GM12891 (cell line): Measurements from ENCODE around the gene STX7.
A peak's percentile ranks its signal among the peaks of the same experiment; 100 is the strongest.

Experiments
- DNase-seq: peaks from one replicate; pipeline ENCODE4 v3.0.0; 2011; ENCODE audit warnings: low spot score; ENCODE audit not compliant: insufficient read length
- FAIRE-seq: peaks from 2 replicates; lab custom pipeline; 2011; peaks lifted over from hg19 to GRCh38; lab: Jason Lieb, UNC
- PAX5 ChIP-seq: IDR thresholded peaks from 2 replicates; pipeline ENCODE4 v1.6.1; 2011; ENCODE audit warnings: low read length, moderate library complexity, mild to moderate bottlenecking; ENCODE audit not compliant: insufficient read depth, severe bottlenecking
- POLR2A ChIP-seq: IDR thresholded peaks from 2 replicates; pipeline ENCODE4 v1.6.1; 2011; ENCODE audit warnings: low read depth, low read length, control low read depth
- POLR2AphosphoS5 ChIP-seq: IDR thresholded peaks from 2 replicates; pipeline ENCODE4 v1.6.1; 2011; ENCODE audit warnings: low read depth, low read length, control low read depth
- POU2F2 ChIP-seq: IDR thresholded peaks from 2 replicates; pipeline ENCODE4 v1.6.1; 2011; ENCODE audit warnings: low read depth, mild to moderate bottlenecking, control low read depth, low read length, moderate library complexity
- SPI1 ChIP-seq: IDR thresholded peaks from 2 replicates; pipeline ENCODE4 v1.6.1; 2011; ENCODE audit warnings: low read depth, low read length, control low read depth
- TAF1 ChIP-seq: IDR thresholded peaks from 2 replicates; pipeline ENCODE4 v1.6.1; 2011; ENCODE audit warnings: low read depth, low read length, control low read depth

Gene STX7

DNA sequence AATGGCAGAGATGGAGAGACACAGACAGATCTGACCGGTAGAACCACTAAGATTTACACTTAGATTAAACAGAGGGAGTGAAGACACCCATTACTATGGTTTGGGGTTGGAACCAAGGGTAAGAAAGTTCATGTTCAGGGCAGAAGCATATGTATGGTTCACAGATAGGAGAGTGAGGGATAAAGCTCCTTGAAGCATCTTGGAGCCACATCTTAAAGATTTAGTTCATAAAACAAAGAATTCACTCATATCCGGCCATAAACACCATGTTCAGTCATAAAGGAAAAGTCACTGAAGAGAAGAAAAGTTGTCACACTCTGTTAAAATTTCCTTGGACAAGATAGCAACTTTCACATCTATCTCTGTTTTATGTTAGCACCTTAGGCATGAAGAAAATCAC lies 18.0 kb downstream of the STX7 start:
- no peak for TF ChIP-seq TAF1
- DNase-seq (no peak), FAIRE-seq (peak; percentile 84)

DNA sequence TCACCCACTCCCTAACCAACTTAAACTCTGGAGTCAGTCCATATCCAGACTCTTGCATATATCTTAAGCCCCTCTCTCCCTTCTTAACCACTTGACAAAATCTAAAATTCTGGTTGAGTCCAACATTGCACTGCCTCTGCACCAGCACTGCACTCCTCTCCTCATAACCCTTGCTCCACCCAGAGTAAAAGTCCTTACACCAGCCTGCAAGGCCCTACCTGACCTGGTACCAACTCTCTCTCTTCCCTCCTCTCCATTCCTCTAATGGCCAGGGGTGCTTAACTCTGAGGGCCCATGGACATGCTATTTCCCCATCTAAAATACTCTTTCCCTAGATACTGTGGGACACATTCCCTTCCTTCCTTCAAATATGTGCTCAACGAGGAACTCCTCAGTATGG lies 21.0 kb downstream of the STX7 start:
- FAIRE-seq, result no peak
- TF ChIP-seq POU2F2 (no peak), POLR2AphosphoS5 (no peak)

DNA sequence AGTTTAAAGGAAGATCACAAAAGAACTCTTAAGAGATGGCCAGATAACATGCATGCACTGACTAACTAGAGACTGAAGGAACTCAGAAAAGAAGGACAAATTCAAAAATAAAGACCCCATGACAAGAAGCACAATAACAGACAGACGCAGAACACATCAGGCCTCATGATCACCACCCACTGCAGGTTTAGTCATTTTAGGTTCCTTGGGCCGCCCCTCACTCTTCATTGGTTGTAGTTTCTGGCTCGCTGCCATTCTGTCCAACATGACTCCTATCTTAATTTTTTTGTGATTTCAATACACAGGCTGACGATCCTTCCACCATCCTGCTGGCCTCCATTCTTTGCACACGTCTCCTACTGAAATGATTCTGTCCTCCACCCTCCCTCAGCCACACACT lies 21.6 kb downstream of the STX7 start:
- DNase-seq, result no peak
- TF ChIP-seq PAX5, result no peak
- TF ChIP-seq POU2F2, result no peak
- no peak for TF ChIP-seq POLR2AphosphoS5
- TF ChIP-seq POLR2A, result no peak
- no peak for TF ChIP-seq TAF1
- peak; percentile 9 for FAIRE-seq

More for the DNA sequence above, 21.0 kb downstream of the STX7 start:
- no peak for DNase-seq

DNA sequence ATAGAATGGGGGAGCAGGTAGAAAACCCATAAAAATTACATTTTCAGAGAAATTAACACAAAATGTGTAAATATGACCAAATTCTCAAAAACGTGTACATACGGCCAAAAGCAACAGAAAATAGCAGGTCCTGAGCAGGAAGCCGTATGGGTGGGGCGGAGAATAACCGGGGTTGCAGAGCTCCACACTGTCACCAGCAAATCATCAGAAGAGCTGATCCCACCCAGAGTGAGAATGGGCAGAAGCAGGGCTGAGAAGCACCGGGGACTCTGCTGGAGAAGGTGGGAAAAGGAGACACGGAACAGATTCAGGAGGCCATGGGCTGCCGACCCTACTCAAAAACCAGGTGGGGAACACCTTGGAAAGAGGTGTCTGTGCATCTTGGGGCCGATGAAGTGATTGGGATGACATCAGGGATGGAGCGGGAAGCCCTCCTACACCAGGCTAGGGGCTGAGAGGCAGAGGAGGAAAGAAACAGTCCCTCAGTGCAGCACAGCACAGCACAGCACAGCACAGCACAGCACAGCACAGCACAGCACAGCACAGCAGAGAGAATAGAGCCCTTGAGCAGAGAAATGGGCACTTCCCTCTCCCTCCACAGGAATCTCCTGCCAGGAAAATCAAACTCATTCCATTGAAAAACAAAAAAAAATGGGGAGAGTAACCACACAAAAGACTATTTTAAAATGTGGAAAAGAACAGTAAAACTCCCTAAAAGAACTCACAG lies 22.3 kb downstream of the STX7 start:
- DNase-seq (no peak), FAIRE-seq (peak; percentile 69)
- no peak for TF ChIP-seq POLR2A
- no peak for TF ChIP-seq SPI1
- no peak for TF ChIP-seq PAX5
- no peak for TF ChIP-seq POU2F2
- no peak for TF ChIP-seq POLR2AphosphoS5
- no peak; the same call in 1 of the 2 replicates for TF ChIP-seq TAF1

DNA sequence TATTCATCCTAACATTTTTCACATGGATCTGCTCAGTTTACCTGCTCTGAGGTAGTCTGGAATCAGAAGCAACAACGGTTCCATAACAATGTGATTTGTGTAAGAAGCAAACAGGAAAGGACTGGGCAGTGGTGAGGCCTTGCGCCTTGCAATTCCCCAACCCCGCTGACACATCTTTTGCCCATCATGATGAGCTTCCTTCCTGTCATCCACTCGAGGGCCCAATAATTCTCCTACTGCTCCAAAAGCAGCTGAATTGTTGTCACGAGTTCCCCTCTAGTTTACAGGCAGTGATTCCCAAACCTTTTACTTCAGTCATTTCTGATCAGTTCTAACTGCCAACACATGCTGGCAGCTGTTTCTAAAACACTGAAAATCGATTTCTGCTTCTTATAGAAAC lies 22.9 kb downstream of the STX7 start:
- FAIRE-seq, result no peak

DNA sequence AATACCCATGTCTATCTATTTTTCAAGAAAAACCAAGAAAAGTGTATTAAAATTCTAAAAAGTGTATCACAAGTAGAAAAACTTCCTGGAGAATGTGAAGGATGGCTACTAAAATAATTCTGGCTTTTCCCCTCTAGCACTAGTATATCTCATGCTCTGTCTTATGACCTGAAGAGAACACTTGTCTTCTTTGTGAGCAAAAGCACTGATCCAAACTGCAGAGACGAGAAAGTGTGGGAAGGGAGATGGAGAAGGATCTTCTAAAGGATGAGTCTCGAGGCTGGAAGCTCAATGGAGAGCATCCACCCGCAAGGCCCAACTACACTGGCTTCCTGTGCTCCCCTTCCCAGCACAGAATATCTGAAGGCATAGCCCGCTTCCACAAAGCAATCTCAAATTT lies 23.5 kb downstream of the STX7 start:
- FAIRE-seq, result no peak
- no peak for TF ChIP-seq POLR2A
- TF ChIP-seq PAX5, result no peak
- TF ChIP-seq POU2F2, result no peak
- TF ChIP-seq TAF1, result no peak
- no peak for TF ChIP-seq SPI1
- TF ChIP-seq POLR2AphosphoS5, result no peak
- DNase-seq, result no peak

More for the DNA sequence above, 22.9 kb downstream of the STX7 start:
- no peak for DNase-seq
- TF ChIP-seq TAF1 (no peak), POU2F2 (no peak), SPI1 (no peak), PAX5 (no peak), POLR2A (no peak), POLR2AphosphoS5 (no peak)

DNA sequence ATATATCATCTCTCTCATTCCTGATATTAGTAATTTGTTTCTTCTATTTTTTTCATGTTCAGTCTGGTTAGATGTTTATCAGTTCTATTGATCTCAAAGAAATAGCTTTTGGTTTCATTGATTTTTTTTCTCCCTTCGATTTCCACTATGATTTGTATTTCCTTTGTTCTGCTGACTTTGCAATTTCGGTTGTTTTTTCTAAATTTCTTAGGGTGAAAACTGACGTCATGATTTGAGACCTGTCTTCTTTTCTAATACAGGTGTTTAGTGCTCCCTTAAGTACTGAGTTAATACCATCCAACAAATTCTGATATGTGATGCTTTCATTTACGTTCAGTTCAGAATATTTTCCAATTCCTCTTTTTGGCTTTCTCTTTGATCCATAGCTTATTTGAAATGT lies 25.2 kb downstream of the STX7 start:
- DNase-seq, result no peak
- FAIRE-seq, result no peak
- TF ChIP-seq PAX5 (no peak), POLR2A (no peak), POU2F2 (no peak), SPI1 (no peak)

DNA sequence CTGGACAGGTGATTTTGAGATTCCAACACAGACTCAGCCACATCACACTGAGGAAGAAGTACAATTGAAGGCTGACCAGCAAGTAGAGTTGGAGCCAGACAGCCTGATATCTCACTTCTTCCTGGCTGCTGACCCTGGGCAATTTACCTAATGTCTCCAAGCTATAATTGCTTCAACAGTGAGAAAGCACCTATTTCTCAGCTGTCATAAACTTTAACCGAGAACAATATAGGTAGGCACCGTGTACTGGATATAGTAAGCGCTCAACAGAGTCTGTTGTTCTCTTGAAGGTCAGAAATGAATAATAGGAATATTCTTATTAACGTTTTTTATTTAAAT lies 28.3 kb downstream of the STX7 start:
- TF ChIP-seq POLR2A, result no peak
- TF ChIP-seq POLR2AphosphoS5, result no peak
- TF ChIP-seq PAX5, result no peak
- TF ChIP-seq POU2F2, result no peak
- TF ChIP-seq TAF1, result no peak
- no peak for TF ChIP-seq SPI1
- DNase-seq (no peak), FAIRE-seq (no peak)

DNA sequence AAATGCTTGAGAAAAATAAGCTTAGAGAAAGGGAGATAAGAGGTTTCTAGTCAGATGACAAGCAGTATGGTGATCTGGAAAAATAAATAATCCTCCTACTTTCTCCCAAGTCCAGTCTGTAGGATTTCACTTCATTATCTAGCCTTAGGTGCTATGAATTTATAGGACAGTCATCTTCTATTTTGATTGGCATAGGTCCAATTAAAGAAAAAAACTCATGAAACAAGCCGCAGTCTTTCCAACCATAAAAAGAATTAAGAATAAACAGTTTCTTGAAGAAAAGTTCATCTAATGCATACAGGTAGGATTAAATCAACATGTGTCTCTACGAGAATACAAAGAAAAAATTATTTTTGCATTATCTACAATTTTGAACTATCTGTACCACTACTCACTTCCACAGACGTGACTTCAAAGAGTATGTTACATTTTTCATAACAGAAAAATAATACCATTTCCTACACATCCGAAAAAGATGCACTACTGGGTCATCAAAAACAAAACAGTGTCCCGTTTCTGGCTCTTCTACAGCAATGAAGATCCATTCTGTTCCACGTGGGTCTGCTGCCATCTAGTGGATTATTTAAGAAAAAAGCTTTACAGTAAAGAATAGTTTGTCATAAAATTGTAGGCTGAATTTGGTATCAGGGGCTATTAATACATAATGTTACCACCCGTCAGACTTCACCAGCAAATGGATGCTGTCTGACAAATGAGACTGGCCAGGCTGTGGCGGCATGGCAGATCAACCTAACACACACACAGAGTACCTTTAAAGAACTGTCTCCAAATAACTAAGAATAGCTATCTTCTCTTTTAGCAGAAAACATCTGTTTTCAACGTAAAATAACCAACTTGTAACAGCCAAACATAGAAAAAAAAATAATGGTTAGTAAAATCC lies 28.9 kb downstream of the STX7 start:
- DNase-seq, result no peak
- TF ChIP-seq PAX5, result no peak
- no peak for TF ChIP-seq SPI1
- no peak for TF ChIP-seq TAF1
- no peak for TF ChIP-seq POLR2A
- no peak for TF ChIP-seq POU2F2
- FAIRE-seq, result peak; percentile 86

DNA sequence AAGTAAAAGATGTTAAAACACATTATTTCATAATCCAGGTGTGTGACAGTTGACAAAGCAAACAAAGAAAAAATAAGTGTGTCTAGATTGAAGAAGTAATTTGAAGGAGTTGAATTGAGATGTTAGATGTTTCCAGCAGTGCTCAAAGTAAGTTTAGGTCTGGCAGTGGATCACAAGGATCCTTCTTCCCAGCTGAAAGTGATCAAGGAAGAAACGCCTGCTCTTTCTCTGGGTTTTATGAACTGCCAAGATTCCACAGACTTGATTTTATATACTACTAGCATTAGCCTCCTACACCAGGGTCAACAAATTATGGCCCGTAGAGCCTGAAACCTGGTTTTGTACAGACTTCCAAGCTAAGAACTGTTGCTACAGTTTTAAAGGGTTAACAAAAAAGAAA lies 30.3 kb downstream of the STX7 start:
- no peak for FAIRE-seq

More for the DNA sequence above, 30.3 kb downstream of the STX7 start:
- no peak for DNase-seq
- TF ChIP-seq POLR2AphosphoS5 (no peak), POU2F2 (no peak), PAX5 (no peak), TAF1 (no peak), POLR2A (no peak), SPI1 (no peak)
